Gastroesophageal sphincter (tissue), 2 donors: Measurements from ENCODE around the gene ABI3BP.

Experiments used
- POLR2A ChIP-seq, 2 donors: fragments of 450-650 bp; IDR thresholded peaks; one replicate each; pipeline ENCODE4 v1.6.1; 2017; ENCODE audit warnings: antibody characterized with exemption in 2 of 2, mild to moderate bottlenecking in 2 of 2, moderate library complexity in 1 of 2
- POLR2AphosphoS5 ChIP-seq: sonication (generic); formaldehyde crosslinking; IDR thresholded peaks from one replicate; pipeline ENCODE4 v1.6.1; 2017; ENCODE audit warnings: antibody characterized with exemption

DNA sequence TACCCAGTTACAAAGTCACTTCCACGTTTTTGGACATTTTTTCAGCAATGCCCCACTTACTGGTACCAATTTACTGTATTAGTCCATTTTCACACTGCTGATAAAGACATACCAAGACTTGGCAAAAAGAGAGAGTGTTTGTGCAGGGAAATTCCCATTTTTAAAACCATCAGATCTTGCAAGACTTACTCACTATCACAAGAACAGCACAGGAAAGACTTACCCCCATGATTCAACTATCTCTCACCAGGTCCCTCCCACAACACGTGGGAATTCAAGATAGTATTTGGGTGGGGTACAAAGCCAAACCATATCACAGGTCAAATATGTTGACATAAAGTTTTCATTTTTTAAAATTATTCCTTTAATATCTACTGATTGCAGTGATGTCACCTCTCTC lies 16.2 kb upstream of the ABI3BP start:
- TF ChIP-seq POLR2AphosphoS5 (no peak), POLR2A (IDR thresholded peaks at IDR 0.05) (no peak)
